ENCODE measurements around the gene NR3C1.

The NR3C1 gene

GRCh38 chr5:143418140-143418866, 14.8 kb upstream of the NR3C1 start:
- H3K9ac ChIP-seq (ENCODE audit: low read depth, low read length) = no peak overlapping the region
- H3K27me3 ChIP-seq (ENCODE audit: insufficient read depth, low read length) = no peaks in the 10 kb centered on the region
- H3K36me3 ChIP-seq (ENCODE audit: insufficient read depth, low read length) = no peaks in the 10 kb centered on the region
- no peaks in the 10 kb centered on the region for H3K9me3 ChIP-seq (ENCODE audit: insufficient read depth, low read depth, low read length)
- no peak overlapping the region for H3K27ac ChIP-seq (ENCODE audit: low read depth, low read length)
- H3K4me3 ChIP-seq (ENCODE audit: low read length) = no peak overlapping the region
- H3K4me1 ChIP-seq (ENCODE audit: insufficient read depth, low read length) = no peaks in the 10 kb centered on the region
- 89% methylated on average over 2 of the region's 2 CpGs for WGBS

DNA sequence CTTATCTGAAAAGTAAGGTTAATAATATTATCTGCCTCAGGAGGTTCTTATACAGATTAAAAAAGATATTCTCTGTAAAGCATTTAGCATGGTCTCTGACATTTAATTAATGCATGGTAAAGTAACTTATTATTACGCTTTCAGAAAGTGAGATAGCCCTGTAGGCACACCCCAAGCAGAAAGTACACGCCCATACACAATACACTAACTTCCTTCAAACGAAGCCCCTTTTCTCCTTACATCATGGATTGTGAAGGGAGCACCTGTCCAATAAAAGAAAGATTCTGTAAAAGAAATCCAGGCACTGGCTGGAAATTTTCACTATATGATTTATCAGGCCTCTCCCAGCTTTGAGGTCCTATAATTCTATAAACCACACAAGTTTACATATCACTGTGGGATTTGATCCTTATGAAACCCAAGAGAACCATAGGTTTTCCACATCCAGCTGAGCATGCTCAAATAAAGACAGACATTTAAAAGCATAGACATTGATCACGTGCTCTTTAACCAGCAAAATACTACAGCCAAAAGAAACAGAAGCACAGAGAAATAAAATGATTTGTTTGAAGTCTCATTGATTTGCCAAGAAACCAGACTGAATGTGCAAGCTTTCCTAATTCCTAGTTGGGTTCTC, 14.1 kb upstream of the NR3C1 start:
- no peaks in the 10 kb centered on the region for H3K4me1 ChIP-seq (ENCODE audit: insufficient read depth, low read length)
- H3K36me3 ChIP-seq (ENCODE audit: insufficient read depth, low read length) = no peaks in the 10 kb centered on the region
- H3K9ac ChIP-seq (ENCODE audit: low read depth, low read length) = no peak overlapping the region
- no peaks in the 10 kb centered on the region for H3K27me3 ChIP-seq (ENCODE audit: insufficient read depth, low read length)
- 95% methylated on average over 4 of the region's 4 CpGs for WGBS
- H3K9me3 ChIP-seq (ENCODE audit: insufficient read depth, low read depth, low read length) = no peaks in the 10 kb centered on the region
- no peak overlapping the region for H3K27ac ChIP-seq (ENCODE audit: low read depth, low read length)
- no peak overlapping the region for H3K4me3 ChIP-seq (ENCODE audit: low read length)

DNA sequence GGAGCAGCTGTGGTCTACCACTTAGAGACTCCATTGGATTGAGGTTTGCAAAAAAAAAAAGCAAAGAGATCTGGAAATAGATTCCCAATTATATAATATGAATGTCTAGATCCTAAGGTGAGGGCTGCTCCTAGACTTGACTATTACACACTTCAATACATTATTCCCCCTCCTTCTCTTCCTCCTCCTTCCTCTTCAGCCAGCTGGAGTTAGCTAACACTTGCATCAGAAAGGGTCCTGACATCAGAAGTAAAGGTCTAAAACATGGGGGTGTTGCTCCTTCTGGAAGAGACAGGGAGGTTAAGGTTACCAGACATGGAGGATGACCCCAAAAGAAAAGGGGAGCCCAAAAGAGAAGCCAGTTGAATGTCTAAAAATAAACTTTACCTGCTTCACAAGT, 12.9 kb upstream of the NR3C1 start:
- Histone ChIP-seq H3K36me3 (ENCODE audit: insufficient read depth, low read length) (no peaks in the 10 kb centered on the region), H3K9ac (ENCODE audit: low read depth, low read length) (no peak overlapping the region), H3K27ac (ENCODE audit: low read depth, low read length) (no peak overlapping the region), H3K4me3 (ENCODE audit: low read length) (no peak overlapping the region), H3K4me1 (ENCODE audit: insufficient read depth, low read length) (peaks cover 8% of the 10 kb centered on the region; the same call in 1 of the 2 replicates), H3K27me3 (ENCODE audit: insufficient read depth, low read length) (no peaks in the 10 kb centered on the region), H3K9me3 (ENCODE audit: insufficient read depth, low read depth, low read length) (no peaks in the 10 kb centered on the region)

- no peaks in the 10 kb centered on the region for H3K9me3 ChIP-seq (ENCODE audit: insufficient read depth, low read depth, low read length)
- no peak overlapping the region for H3K4me3 ChIP-seq (ENCODE audit: low read length)
- WGBS = 93% methylated on average over 3 of the region's 4 CpGs
- H3K9ac ChIP-seq (ENCODE audit: low read depth, low read length) = no peak overlapping the region
- H3K4me1 ChIP-seq (ENCODE audit: insufficient read depth, low read length) = peaks cover 8% of the 10 kb centered on the region; the same call in 1 of the 2 replicates
- H3K36me3 ChIP-seq (ENCODE audit: insufficient read depth, low read length) = no peaks in the 10 kb centered on the region
- H3K27ac ChIP-seq (ENCODE audit: low read depth, low read length) = no peak overlapping the region
- H3K27me3 ChIP-seq (ENCODE audit: insufficient read depth, low read length) = no peaks in the 10 kb centered on the region
Measured at GRCh38 chr5:143413958-143414669, 10.6 kb upstream of the NR3C1 start.

- peaks cover 8% of the 10 kb centered on the region; the same call in 1 of the 2 replicates for H3K4me1 ChIP-seq (ENCODE audit: insufficient read depth, low read length)
- no peak overlapping the region for H3K4me3 ChIP-seq (ENCODE audit: low read length)
- 91% methylated on average over 2 of the region's 2 CpGs for WGBS
- no peaks in the 10 kb centered on the region for H3K36me3 ChIP-seq (ENCODE audit: insufficient read depth, low read length)
- H3K27me3 ChIP-seq (ENCODE audit: insufficient read depth, low read length) = no peaks in the 10 kb centered on the region
- H3K9me3 ChIP-seq (ENCODE audit: insufficient read depth, low read depth, low read length) = no peaks in the 10 kb centered on the region
- no peak overlapping the region for H3K27ac ChIP-seq (ENCODE audit: low read depth, low read length)
- no peak overlapping the region for H3K9ac ChIP-seq (ENCODE audit: low read depth, low read length)
Measured at GRCh38 chr5:143412661-143413342, 9.3 kb upstream of the NR3C1 start.

DNA sequence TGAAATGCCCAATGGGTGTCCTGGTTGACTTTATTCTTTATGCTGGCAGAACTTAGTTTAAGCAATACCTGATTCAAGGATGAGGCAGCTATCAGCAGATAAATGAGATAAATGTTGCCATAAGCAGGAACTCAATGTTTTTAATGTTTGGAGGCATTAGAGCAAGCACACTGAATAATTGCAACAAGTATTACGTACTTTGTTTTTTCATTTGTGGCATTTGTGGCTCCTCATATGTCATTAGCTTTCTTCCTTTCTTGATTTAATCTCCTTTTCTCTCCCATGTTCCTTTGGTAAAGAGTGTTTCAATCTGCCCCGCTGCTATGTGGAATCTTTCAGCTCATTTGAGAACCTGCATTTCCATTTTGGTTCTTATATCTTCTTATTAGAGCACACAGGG, 6.4 kb upstream of the NR3C1 start:
- H3K9me3 ChIP-seq (ENCODE audit: insufficient read depth, low read depth, low read length) = no peaks in the 10 kb centered on the region
- H3K27ac ChIP-seq (ENCODE audit: low read depth, low read length) = no peak overlapping the region
- H3K27me3 ChIP-seq (ENCODE audit: insufficient read depth, low read length) = peaks cover 1% of the 10 kb centered on the region
- WGBS = 92% methylated on average over 2 of the region's 2 CpGs
- no peaks in the 10 kb centered on the region for H3K36me3 ChIP-seq (ENCODE audit: insufficient read depth, low read length)
- peaks cover 8% of the 10 kb centered on the region; the same call in 1 of the 2 replicates for H3K4me1 ChIP-seq (ENCODE audit: insufficient read depth, low read length)
- no peak overlapping the region for H3K4me3 ChIP-seq (ENCODE audit: low read length)
- H3K9ac ChIP-seq (ENCODE audit: low read depth, low read length) = no peak overlapping the region

DNA sequence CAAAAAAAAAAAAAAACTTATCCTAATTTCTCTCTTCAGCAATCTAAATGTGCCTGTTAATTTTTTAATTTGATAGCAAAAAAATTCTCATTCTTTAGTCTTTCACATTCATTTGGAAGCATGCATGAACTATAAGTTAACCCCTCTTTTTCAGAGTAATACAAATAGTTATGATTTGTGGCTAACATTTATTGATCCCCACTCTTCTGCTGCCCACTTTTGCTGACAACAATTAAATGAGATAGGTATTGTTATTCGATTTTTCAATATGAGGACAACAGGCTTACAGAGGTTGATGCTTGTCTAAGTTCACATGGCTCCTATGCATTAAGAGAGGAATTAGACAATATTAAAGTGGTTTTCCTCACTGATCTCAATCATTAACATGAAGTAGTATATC, 2.9 kb upstream of the NR3C1 start:
- Histone ChIP-seq H3K4me1 (ENCODE audit: insufficient read depth, low read length) (peaks cover 9% of the 10 kb centered on the region), H3K36me3 (ENCODE audit: insufficient read depth, low read length) (no peaks in the 10 kb centered on the region), H3K4me3 (ENCODE audit: low read length) (no peak overlapping the region), H3K9ac (ENCODE audit: low read depth, low read length) (no peak overlapping the region), H3K9me3 (ENCODE audit: insufficient read depth, low read depth, low read length) (no peaks in the 10 kb centered on the region), H3K27ac (ENCODE audit: low read depth, low read length) (no peak overlapping the region), H3K27me3 (ENCODE audit: insufficient read depth, low read length) (peaks cover 30% of the 10 kb centered on the region)
- WGBS = 100% methylated on average over 1 of the region's 1 CpG

- no peaks in the 10 kb centered on the region for H3K36me3 ChIP-seq (ENCODE audit: insufficient read depth, low read length)
- H3K27ac ChIP-seq (ENCODE audit: low read depth, low read length) = peak overlapping the region; percentile 96; the same call in 1 of the 2 replicates
- H3K9ac ChIP-seq (ENCODE audit: low read depth, low read length) = peak overlapping the region; percentile 90; the same call in 1 of the 2 replicates
- H3K4me3 ChIP-seq (ENCODE audit: low read length) = peak overlapping the region; percentile 93
- WGBS = 81% methylated on average over 3 of the region's 3 CpGs
- no peaks in the 10 kb centered on the region for H3K9me3 ChIP-seq (ENCODE audit: insufficient read depth, low read depth, low read length)
- peaks cover 36% of the 10 kb centered on the region for H3K27me3 ChIP-seq (ENCODE audit: insufficient read depth, low read length)
- peaks cover 16% of the 10 kb centered on the region for H3K4me1 ChIP-seq (ENCODE audit: insufficient read depth, low read length)
Measured at GRCh38 chr5:143405849-143406098, 2.3 kb upstream of the NR3C1 start.

- peak overlapping the region; percentile 93 for H3K4me3 ChIP-seq (ENCODE audit: low read length)
- H3K27ac ChIP-seq (ENCODE audit: low read depth, low read length) = peak overlapping the region; percentile 96
- no peaks in the 10 kb centered on the region for H3K36me3 ChIP-seq (ENCODE audit: insufficient read depth, low read length)
- H3K9me3 ChIP-seq (ENCODE audit: insufficient read depth, low read depth, low read length) = no peaks in the 10 kb centered on the region
- peak overlapping the region; percentile 90 for H3K9ac ChIP-seq (ENCODE audit: low read depth, low read length)
- H3K4me1 ChIP-seq (ENCODE audit: insufficient read depth, low read length) = peaks cover 21% of the 10 kb centered on the region
- peaks cover 42% of the 10 kb centered on the region for H3K27me3 ChIP-seq (ENCODE audit: insufficient read depth, low read length)
- 4% methylated on average over 52 of the region's 52 CpGs for WGBS
Measured at GRCh38 chr5:143405063-143405848, 1.8 kb upstream of the NR3C1 start.

DNA sequence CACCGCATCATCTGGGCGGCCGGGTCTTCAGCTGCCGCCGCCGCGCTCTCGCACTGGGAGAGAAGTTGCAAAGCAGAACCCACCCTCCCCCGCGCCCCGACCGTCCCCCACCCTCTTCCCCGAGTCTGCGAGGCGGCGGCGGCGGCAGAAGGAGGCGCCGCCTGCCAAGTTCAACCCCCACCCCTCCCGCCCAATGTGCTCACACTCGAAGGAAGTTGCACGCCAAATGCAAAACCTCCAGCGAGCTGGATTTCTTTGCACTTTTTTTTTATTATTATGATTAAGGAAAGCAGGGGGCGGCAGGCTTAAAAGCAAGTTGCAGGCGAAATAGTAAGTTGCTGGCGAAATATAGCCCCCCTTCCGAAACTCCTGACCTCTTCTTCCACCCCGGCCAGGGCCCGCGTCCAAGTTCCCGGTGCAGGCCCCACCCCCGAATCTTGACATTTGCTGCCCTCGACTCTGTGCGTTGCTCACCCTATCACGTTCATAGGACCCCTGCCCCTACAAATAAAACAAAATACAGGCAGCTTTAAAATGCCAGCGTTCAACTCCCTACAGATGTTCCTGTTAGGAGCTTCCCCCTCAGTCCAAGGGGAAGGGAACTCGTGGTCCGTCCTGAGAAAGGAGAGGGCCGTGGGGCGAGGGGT, 1.1 kb upstream of the NR3C1 start:
- WGBS = under 1% methylated on average over 30 of the region's 41 CpGs
- no peaks in the 10 kb centered on the region for H3K9me3 ChIP-seq (ENCODE audit: insufficient read depth, low read depth, low read length)
- H3K4me1 ChIP-seq (ENCODE audit: insufficient read depth, low read length) = peaks cover 27% of the 10 kb centered on the region
- H3K4me3 ChIP-seq (ENCODE audit: low read length) = peak overlapping the region; percentile 93
- peak overlapping the region; percentile 96; the same call in 1 of the 2 replicates for H3K27ac ChIP-seq (ENCODE audit: low read depth, low read length)
- no peaks in the 10 kb centered on the region for H3K36me3 ChIP-seq (ENCODE audit: insufficient read depth, low read length)
- H3K27me3 ChIP-seq (ENCODE audit: insufficient read depth, low read length) = peaks cover 49% of the 10 kb centered on the region
- H3K9ac ChIP-seq (ENCODE audit: low read depth, low read length) = peak overlapping the region; percentile 90; the same call in 1 of the 2 replicates
